Activated T-cell treated with anti-CD3 and anti-CD28 coated beads, Interleukin-2, amount 50 U/mL, for 48 hours (primary cell): Measurements from ENCODE around the gene SCART1.
"Not testable (repeated sequence)": the region's sequence is repeated elsewhere in the genome, so short reads cannot be mapped to it uniquely, and the experiment has no call there.

ENCODE experiments used
- DNase-seq, 2 experiments: peaks; one replicate each; pipeline ENCODE4 v3.0.0-alpha.2; 2020

SCART1 gene

GRCh38 chr10:133456041-133456951, 2.6 kb downstream of the SCART1 start:
- peak; percentile 7 to 9 for DNase-seq

- peak; percentile 9 to 10 for DNase-seq
Observed at GRCh38 chr10:133457100-133457841, 3.5 kb downstream of the SCART1 start.

GRCh38 chr10:133458021-133458709, 4.4 kb downstream of the SCART1 start:
- no peak for DNase-seq

DNA sequence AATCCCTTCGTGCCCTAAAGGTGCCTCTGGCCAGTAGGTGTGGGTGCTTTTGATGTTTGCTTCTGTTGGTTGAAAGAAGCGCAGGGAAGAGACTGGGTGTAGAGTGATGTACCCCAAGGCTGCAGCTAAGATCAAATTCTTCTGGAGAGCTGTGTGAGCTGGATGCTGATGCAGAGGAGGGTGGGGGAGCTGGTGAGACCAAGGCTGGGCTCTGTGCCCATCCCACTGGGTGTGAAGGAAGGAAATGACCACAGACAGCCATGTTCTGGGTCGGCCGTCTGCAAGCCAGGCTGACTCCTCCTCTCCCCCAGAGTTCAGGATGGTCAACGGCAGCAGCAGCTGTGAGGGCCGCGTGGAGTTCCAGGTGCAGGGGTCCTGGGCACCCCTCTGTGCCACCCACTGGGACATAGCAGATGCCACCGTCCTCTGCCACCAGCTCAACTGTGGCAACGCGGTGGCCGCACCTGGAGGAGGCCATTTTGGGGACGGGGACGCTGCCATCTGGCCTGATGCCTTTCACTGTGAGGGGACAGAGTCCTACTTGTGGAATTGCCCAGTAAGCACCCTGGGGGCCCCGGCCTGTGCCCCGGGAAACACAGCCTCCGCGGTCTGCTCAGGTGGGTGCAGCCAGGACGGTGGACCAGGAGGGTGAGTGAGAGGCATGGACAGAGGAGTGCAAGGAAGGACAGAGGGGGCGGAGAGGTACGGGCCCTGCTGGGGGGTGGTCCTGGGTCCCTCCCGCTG, 5.1 kb downstream of the SCART1 start:
- peak in 1 of 2 experiments; percentile 10 for DNase-seq

- DNase-seq: peak in 1 of 2 experiments; percentile 15
Observed at GRCh38 chr10:133459454-133460207, 5.9 kb downstream of the SCART1 start.

GRCh38 chr10:133460208-133460769, 6.5 kb downstream of the SCART1 start:
- DNase-seq: no peak

DNA sequence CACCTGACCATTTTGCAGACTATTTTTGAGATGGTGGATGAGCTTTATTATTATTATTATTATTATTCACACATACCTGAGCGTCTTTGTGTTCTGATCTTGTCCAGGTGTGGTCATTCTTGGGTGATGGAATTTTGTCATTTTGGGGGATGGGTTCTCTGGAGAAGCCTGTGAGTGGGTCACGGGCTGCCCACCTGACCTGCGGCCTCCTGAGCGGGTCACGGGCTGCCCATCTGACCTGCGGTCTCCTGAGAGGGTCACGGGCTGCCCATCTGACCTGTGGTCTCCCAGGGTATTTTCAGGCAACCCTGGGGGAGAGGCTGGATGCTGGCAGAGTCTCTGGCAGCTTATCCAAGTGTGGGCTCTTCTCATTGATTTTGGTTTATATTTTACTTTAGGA, 7.3 kb downstream of the SCART1 start:
- no peak for DNase-seq

GRCh38 chr10:133461841-133462240, 8.1 kb downstream of the SCART1 start:
- peak in 1 of 2 experiments; percentile 8 for DNase-seq

DNA sequence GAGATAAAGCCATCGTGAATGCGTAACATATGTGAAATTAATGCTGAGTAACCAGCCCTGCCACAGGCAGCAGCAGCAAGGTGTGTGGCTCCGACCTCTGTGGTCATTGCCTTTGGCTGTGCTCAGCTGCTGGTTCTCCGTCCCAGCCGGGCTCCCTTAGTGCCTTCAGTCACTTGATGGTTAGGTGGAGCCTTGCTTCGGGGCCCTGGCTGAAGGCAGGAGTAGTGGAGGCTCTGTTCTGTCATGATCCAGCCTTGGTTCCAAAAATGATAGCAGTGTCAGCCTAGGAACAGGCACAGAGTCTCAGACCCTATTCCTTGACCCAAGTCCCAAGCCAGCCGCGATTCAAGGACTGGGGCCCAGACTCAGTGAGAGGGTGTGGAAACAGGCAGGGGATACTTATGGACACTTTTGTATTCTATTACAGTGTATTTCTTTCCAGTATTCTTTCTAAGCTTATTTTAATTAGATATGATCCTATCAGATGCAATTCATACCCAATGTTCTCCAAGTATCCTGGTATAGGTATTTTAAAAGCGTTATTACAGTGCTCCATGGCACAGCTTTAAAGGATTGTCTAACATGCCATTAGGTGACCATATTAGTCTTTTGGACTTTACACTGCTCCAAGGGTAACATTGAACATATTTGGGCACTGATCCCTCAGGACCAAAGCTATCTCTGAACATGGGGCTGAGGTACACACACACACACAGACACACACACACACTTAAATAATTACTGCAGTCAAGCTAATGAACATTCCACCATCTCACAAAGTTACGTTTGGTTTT, 9.0 kb downstream of the SCART1 start:
- DNase-seq: peak in 1 of 2 experiments; percentile 2

GRCh38 chr10:133464582-133465031, 10.9 kb downstream of the SCART1 start:
- DNase-seq: peak in 1 of 2 experiments; percentile 10

DNA sequence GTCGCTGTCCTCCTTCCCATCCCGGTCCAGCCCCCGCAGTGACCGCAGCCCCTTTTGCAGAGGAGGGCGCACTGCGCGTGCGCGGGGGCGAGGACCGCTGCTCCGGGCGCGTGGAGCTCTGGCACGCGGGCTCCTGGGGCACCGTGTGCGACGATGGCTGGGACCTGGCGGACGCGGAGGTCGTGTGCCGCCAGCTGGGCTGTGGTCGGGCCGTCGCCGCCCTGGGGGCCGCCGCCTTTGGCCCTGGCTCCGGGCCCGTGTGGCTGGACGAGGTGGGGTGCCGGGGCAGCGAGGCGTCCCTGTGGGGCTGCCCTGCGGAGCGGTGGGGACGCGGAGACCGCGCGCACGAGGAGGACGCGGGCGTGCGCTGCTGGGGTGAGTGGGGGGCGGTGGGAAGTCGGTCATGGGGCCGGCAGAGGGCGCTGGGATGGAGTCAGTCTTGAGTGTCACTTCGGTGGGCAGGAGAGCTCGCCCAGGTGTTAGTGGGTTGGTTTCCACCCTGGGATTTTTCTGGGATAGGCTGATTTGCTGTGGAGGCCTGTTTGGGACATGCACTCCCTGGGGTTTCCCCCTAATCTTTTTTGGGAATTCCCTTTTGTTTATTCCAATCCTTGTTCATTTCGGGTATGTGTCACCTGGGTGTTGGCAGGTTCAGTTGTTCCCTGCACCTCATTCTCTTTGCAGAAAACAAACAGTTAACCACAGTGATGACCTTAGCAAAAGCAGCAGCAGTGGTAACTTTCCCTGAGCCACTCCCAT, 11.6 kb downstream of the SCART1 start:
- peak in 1 of 2 experiments; percentile 11 for DNase-seq

DNA sequence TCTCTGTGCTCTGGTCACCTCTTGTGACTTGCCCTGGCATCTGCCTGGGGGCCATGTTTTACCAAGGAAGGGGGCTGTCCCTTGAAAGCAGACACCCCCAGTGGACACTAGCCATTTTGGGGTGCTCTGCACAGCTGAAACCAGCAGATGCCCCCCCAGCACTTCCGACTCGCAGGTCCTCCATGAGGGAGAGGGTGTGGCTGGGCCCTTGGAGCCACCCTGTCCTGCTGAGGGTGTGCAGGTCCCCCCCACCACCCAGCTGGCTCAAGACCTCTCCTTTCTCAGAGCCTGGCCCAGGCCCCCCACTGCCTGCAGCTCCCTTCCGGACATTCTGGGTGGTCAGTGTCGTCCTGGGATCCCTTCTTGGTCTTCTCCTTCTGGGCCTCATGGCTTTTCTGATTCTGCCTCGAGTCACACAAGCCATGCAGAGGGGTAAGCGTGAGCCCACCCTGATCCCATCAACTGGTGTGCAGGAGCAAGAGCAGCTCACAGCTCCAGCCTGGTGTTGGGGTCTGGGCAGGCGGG, 12.3 kb downstream of the SCART1 start:
- peak in 1 of 2 experiments; percentile 5 for DNase-seq

DNA sequence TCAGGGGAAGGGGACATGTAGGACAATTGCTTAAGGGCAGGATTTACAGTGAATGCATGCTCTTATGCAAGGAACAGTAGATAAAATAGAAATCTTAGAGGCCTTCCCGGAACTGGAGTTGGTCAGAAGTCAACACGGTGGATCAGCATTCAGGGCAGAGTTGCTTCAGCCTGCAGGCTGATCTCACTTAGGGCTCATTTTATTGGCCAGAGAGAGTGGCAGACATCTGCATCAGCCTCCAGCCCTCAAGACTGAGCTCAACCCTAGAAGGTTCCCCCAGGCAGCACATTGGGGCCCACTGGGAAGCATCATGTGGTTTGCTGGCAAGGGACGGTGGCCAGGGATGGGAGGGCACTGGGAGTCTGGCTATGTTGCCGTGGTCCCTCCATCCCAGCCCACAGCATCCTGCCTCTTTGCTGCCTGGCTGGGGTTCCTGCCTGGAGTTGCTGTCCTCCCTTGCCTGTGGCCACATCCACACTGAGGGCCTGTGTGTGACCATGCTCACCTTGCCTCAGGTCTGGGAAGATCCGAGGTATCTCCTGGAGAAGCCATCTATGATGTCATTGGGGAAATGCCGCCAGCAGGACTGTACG, 13.0 kb downstream of the SCART1 start:
- DNase-seq: peak in 1 of 2 experiments; percentile 5

GRCh38 chr10:133467286-133467911, 13.7 kb downstream of the SCART1 start:
- DNase-seq: peak in 1 of 2 experiments; percentile 12

DNA sequence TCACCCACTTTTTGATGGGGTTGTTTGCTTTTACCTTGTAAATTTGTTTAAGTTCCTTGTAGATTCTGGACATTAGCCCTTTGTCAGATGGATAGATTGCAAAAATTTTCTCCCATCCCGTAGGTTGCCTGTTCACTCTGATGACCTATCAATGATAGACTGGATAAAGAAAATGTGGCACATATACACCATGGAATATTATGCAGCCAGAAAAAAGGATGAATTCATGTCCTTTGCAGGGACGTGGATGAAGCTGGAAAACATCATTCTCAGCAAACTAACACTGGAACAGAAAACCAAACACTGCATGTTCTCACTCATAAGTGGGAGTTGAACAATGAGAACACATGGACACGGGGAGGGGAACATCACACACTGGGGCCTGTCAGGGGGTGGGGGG, 15.5 kb downstream of the SCART1 start:
- DNase-seq: not testable (repeated sequence)

DNA sequence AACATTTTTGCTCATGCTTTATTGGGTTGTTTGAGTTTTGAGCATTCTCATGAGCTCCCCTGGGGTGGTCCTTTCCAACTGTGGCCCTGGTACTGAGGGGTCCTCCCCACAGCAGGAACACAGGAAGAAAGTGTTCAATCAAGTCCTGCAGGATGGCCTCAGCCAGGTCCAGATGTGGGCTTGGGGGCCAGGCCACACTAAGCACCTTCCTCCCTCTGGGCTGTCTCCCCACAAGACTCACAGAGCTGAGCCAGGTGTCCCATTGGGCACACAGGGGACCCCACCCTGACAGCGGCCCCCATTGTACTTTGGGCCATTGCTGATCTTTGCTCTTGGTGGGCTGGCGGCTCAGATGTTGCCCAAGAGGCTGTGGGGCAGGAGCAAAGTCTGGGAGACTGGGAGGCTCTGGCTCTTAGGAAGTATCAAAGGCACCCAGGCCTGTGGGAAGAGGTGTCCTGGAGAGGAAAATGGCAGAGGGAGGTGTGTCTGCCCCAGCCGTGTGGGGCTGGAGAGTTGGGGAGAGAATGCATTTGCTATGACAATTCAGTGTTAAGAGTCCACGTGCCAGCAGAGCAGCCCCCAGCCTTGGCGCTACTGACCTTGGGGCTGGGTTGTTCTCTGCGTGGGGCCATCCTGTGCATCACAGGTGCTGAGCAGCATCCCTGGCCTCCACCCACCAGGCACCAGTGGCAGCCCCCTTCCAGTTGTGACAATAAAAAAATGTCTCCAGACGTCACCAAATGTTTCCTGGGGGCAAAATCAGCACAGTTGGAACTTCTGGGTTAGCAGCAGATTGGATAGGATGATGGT, 17.8 kb downstream of the SCART1 start:
- DNase-seq: peak in 1 of 2 experiments; percentile 1

GRCh38 chr10:133473270-133473669, 19.5 kb downstream of the SCART1 start:
- DNase-seq: peak in 1 of 2 experiments; percentile 7
